SU-DHL-6 (cell line): ENCODE results near the gene TANC1.

Source experiments
- H2AFZ ChIP-seq: fragments of 200-600 bp; sonication (generic); 2 replicates; pipeline ENCODE4 v1.6.1; 2014; ENCODE audit warnings: low read depth, mild to moderate bottlenecking, moderate library complexity, mixed read lengths, antibody characterized with exemption, low read length; ENCODE audit not compliant: severe bottlenecking
- H3F3A ChIP-seq: fragments of 200-600 bp; shearing (Covaris generic); 2 replicates; pipeline ENCODE4 v1.6.0; 2016; ENCODE audit warnings: antibody characterized with exemption, mild to moderate bottlenecking; ENCODE audit not compliant: insufficient read depth
- H3K27ac ChIP-seq: fragments of 200-600 bp; sonication (generic); 2 replicates; pipeline ENCODE4 v1.5.1; 2016; ENCODE audit warnings: low read depth, mild to moderate bottlenecking, low read length, moderate library complexity, mixed read lengths
- H3K27me3 ChIP-seq: fragments of 200-600 bp; sonication (generic), shearing (Covaris generic); 2 replicates; pipeline ENCODE4 v1.6.0; 2014; ENCODE audit warnings: mild to moderate bottlenecking, low read length
- H3K36me3 ChIP-seq: fragments of 200-600 bp; sonication (generic); 2 replicates; pipeline ENCODE4 v1.6.1; 2014; ENCODE audit warnings: mild to moderate bottlenecking, low read length, mixed read lengths
- H3K4me2 ChIP-seq: fragments of 300-600, 200-600 bp; shearing (Covaris generic), sonication (generic); 2 replicates; pipeline ENCODE4 v1.6.0; 2014; ENCODE audit warnings: low read length, low read depth, mild to moderate bottlenecking; ENCODE audit not compliant: poor library complexity, severe bottlenecking
- H3K4me3 ChIP-seq: fragments of 200-600 bp; sonication (generic); 2 replicates; pipeline ENCODE4 v1.5.1; 2014; ENCODE audit warnings: antibody characterized with exemption, low read length, mild to moderate bottlenecking, mixed read lengths; ENCODE audit not compliant: insufficient read depth, poor library complexity, severe bottlenecking
- H3K79me2 ChIP-seq: fragments of 200-600 bp; sonication (generic); 2 replicates; pipeline ENCODE4 v1.6.1; 2014; ENCODE audit warnings: mild to moderate bottlenecking, low read length, moderate library complexity; ENCODE audit not compliant: insufficient read depth
- H3K9ac ChIP-seq: fragments of 200-600 bp; sonication (generic); 2 replicates; pipeline ENCODE4 v1.7.0; 2014; ENCODE audit warnings: mild to moderate bottlenecking, low read length
- H3K9me2 ChIP-seq: fragments of 200-600 bp; sonication (generic); replicated peaks from 2 replicates; pipeline ENCODE4 v1.6.1; 2014; ENCODE audit warnings: low read length; ENCODE audit not compliant: insufficient read depth
- H3K9me3 ChIP-seq: fragments of 200-600 bp; sonication (generic); 2 replicates; pipeline ENCODE4 v1.6.1; 2014; ENCODE audit warnings: low read length, mixed read lengths; ENCODE audit not compliant: insufficient read depth
- H4K20me1 ChIP-seq: fragments of 200-600 bp; sonication (generic); 2 replicates; pipeline ENCODE4 v1.6.1; 2014; ENCODE audit warnings: low read depth, mild to moderate bottlenecking, antibody characterized with exemption, low read length, moderate library complexity, mixed read lengths
- EZH2phosphoT487 ChIP-seq: fragments of 200-600 bp; sonication (generic), shearing (Covaris generic); conservative IDR thresholded peaks from 2 replicates; pipeline ENCODE4 v1.6.1; 2018; ENCODE audit warnings: mild to moderate bottlenecking, antibody characterized with exemption, low read length, moderate library complexity, mixed read lengths
- TF ChIP-seq, protein P1 (sequence below): fragments of 200-600 bp; sonication (generic); IDR thresholded peaks from one replicate; pipeline ENCODE4 v1.5.1; 2017; ENCODE audit warnings: antibody characterized with exemption, mild to moderate bottlenecking, low read length, moderate library complexity; ENCODE audit not compliant: insufficient read depth, poor library complexity, severe bottlenecking

TANC1 gene

DNA sequence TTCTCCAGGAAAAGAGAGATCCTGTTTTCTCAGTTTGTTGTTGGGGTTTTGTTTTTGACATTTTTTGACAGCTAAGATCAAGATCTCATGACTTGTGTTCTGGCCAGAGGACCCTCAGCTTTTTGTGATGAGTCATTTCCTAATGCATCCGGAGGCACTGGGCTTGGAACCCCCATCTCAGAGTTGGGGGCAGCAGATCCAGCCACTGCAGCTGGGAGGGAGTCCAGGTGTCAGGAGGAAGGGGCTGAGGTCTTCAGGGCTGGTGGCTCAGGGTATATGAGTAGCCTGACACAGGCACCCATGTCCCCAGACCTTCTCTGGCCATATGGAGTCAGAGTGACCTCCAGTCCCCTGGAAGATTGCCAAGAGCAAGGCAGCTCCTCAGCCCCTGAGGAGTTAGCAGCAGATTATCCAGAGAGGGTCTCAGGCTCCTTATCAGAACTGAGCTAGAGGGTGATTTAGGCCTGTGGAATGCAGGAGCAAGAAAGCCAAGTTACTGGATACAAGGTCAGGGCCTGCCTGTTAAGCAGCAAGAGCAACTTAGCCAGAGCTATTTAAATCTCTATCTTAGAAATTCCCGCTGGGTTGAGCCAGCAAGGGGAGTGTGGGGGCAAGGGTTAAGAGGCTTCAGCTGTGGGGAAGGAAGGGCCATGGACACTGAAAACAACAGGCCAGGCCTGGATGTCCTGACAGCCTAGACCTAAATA is 62.4 kb downstream of the TANC1 start:
- no peak overlapping the region for H3K4me2 ChIP-seq
- no peaks in the 10 kb centered on the region for H4K20me1 ChIP-seq
- no peak overlapping the region for H3K27ac ChIP-seq
- H3K9me2 ChIP-seq, result no peaks in the 10 kb centered on the region
- H3K9ac ChIP-seq, result no peak overlapping the region
- no peaks in the 10 kb centered on the region for H3K9me3 ChIP-seq
- no peaks in the 10 kb centered on the region for H3K36me3 ChIP-seq
- H3K27me3 ChIP-seq, result no peaks in the 10 kb centered on the region
- no peaks in the 10 kb centered on the region for H3K79me2 ChIP-seq
- no peak overlapping the region for H2AFZ ChIP-seq
- no peaks in the 10 kb centered on the region for H3F3A ChIP-seq
- H3K4me3 ChIP-seq, result no peak overlapping the region
- TF ChIP-seq, protein P1, sequence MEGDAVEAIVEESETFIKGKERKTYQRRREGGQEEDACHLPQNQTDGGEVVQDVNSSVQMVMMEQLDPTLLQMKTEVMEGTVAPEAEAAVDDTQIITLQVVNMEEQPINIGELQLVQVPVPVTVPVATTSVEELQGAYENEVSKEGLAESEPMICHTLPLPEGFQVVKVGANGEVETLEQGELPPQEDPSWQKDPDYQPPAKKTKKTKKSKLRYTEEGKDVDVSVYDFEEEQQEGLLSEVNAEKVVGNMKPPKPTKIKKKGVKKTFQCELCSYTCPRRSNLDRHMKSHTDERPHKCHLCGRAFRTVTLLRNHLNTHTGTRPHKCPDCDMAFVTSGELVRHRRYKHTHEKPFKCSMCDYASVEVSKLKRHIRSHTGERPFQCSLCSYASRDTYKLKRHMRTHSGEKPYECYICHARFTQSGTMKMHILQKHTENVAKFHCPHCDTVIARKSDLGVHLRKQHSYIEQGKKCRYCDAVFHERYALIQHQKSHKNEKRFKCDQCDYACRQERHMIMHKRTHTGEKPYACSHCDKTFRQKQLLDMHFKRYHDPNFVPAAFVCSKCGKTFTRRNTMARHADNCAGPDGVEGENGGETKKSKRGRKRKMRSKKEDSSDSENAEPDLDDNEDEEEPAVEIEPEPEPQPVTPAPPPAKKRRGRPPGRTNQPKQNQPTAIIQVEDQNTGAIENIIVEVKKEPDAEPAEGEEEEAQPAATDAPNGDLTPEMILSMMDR, result no peak
- no peak for TF ChIP-seq EZH2phosphoT487

DNA sequence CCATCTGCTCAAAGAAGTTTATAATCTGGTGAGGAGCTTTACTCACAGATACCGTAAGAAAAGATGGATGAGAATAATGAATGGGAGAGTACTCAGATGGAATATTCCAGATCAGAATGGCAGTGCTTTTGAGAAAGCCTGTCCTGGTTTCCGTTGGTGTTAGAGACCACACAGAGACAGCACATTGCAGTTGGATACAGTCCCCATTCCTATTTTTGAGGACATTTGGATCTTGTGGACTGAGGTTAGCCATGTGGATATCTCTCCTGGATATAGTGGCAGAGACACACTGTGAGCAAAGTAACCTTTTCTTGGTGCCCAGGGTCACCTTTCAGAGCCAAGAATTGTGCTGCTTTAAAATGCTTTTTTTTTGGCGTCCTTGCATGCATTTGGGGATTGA is 63.7 kb downstream of the TANC1 start:
- H3K27me3 ChIP-seq, result no peaks in the 10 kb centered on the region
- no peaks in the 10 kb centered on the region for H3K36me3 ChIP-seq
- no peak overlapping the region for H3K4me2 ChIP-seq
- no peaks in the 10 kb centered on the region for H3F3A ChIP-seq
- no peak for TF ChIP-seq EZH2phosphoT487
- TF ChIP-seq, protein P1, result no peak
- H3K27ac ChIP-seq, result no peak overlapping the region
- H3K9me3 ChIP-seq, result no peaks in the 10 kb centered on the region
- no peak overlapping the region for H3K4me3 ChIP-seq
- no peaks in the 10 kb centered on the region for H3K79me2 ChIP-seq
- no peak overlapping the region for H3K9ac ChIP-seq
- no peaks in the 10 kb centered on the region for H4K20me1 ChIP-seq
- no peaks in the 10 kb centered on the region for H3K9me2 ChIP-seq
- no peak overlapping the region for H2AFZ ChIP-seq

DNA sequence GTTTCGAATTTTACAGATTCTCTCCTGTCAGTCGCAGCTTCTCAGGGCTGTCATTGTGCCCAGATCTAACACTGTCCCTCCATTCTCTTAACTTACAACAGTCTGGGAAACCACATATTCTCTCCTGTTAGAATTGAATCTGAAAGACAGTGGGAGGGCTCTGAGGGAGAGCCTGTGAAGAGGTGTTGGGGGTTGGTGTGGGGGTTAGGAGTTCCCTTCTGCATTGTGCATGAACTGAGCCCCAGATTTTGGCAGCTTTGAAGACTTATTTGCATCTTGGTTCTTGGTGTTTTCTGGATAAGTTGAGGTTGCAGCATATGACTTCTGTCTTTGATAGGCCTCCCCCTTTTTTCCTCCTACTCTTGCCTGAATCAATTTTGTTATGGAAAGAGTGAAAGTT is 64.1 kb downstream of the TANC1 start:
- Histone ChIP-seq H3K9me2 (no peaks in the 10 kb centered on the region), H3K27me3 (no peaks in the 10 kb centered on the region), H4K20me1 (no peaks in the 10 kb centered on the region), H3K27ac (no peak overlapping the region), H3K79me2 (no peaks in the 10 kb centered on the region), H3K36me3 (no peaks in the 10 kb centered on the region), H3K9me3 (no peaks in the 10 kb centered on the region), H3F3A (no peaks in the 10 kb centered on the region), H2AFZ (no peak overlapping the region), H3K4me2 (no peak overlapping the region), H3K9ac (no peak overlapping the region), H3K4me3 (no peak overlapping the region)
- TF ChIP-seq EZH2phosphoT487, result no peak
- TF ChIP-seq, protein P1, result no peak
